Activated CD8-positive, alpha-beta memory T cell treated with anti-CD3 and anti-CD28 coated beads, Interleukin-2, amount 50 U/mL, for 24 hours (primary cell): ENCODE results near the gene P2RX5.
"Not testable (repeated sequence)": the region's sequence is repeated elsewhere in the genome, so short reads cannot be mapped to it uniquely, and the experiment has no call there.

ENCODE experiments used
- DNase-seq: peaks from one replicate; pipeline ENCODE4 v3.0.0-alpha.2; 2020; ENCODE audit errors: extremely low read depth

Gene P2RX5

DNA sequence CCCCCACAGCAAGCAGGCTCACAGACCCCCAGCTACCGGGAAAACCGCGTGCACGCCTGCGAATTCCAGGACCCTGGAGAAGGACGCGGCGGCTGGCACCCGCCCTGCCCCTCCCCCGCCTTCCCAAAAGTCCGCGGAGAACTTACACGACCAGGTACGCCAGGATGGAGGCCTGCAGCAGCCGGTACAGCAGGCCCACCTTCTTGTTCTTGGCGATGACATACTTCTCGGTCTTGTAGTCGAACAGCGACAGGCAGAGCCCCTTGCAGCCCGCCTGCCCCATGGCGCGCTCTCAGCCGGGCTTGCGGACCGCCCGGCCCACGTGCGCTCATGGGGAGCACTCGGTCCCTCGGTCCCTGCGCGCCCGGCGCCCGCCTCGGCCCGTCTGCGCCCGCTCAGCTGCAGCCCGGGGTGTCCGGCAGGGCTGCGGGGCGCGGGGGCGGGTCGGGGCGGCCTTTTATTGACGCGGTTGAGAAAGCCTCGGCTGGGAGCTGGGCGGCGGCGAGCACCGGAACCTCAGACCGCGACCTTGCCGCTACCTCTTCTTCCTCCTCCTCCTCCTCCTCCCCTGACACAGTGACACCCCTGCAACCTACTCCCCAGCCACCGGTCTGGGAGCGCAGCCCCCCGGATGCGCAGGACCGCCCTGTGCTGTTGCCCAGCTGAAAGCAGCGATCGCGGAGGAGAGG, at the start of gene P2RX5:
P2RX5 (minus strand) TSS at position 433 of the 689 bp plus-strand sequence; CDS start at position 283, 150 bp downstream.
- no peak for DNase-seq

DNA sequence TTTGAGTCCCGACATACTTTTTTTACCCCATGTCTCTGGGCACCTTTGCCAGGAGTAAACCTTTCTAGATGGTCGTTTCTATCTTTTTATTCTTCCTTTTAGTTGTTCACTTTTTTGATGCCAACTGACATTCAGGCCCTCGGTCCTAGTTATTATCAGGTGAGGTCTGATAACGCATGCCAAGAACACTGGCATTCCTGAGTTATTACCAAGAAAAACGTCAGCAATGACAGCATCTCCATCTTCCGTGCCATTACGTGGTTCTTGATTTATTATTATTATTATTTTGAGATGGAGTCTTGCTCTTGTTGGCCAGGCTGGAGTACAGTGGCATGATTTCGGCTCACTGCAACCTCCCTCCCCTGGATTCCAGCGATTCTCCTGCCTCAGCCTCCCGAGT, 49.1 kb upstream of the P2RX5 start:
- no peak for DNase-seq

GRCh38 chr17:3744014-3744413, 48.1 kb upstream of the P2RX5 start:
- no peak for DNase-seq

DNA sequence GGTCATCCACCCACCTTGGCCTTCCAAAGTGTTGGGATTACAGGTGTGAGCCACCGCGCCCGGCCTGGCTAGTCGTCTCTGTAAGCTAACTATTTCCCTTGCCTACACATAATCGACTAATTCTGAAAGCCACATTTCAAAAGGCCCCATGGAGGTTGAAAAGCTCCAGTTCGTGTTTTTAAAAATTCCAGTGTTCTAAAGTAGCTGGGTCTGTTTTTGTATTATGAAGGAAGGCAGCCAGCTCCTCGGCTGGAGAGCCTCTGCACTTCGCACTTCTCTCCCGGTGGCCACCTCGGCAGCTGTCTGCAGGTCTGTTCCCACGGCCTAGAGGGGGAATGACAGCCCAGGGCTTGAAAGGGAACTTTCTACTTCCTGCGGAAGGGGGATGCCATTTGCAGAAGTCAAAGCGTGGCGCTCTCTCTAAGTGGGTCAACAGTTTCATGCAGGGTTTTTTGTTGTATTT, 44.7 kb upstream of the P2RX5 start:
- no peak for DNase-seq

DNA sequence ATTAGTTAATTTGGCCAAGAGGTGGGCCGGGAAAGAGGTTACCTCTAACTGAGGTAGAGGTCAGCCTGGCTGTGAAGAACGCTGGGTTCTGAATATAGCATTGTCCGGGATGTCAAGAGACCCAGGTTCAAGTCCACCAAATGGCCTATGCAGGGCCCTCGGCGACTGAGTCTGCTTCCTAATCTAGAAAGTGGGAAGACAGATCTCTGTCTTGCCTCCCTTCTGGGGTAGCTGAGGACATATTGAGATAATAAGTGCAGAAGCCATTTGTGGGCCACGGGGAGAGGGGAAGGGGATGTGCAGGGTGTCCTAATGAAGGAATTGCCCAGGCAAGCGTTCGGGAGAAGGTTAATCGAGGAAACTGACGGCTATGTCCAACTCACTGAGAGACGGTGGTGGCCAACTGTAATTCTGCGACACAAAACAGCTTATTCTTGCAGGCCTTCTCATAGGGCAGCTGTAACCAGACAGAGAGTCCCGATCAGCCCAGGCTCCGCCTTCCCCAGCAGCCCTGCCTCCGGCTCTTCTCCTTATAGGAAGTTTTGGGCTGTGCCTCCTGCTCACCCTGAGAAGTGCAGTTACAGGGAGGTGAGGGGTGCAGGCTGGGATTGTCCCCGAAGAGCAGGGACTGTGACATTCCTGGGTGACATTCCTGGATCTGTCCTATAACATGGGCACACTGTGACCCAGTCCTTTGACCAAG, 43.6 kb upstream of the P2RX5 start:
- DNase-seq, result no peak

GRCh38 chr17:3738562-3739295, 42.8 kb upstream of the P2RX5 start:
- DNase-seq, result peak; percentile 37

- no peak for DNase-seq
Measured at GRCh38 chr17:3735515-3735914, 39.6 kb upstream of the P2RX5 start.

GRCh38 chr17:3734911-3735276, 38.9 kb upstream of the P2RX5 start:
- not testable (repeated sequence) for DNase-seq

GRCh38 chr17:3732210-3732621, 36.3 kb upstream of the P2RX5 start:
- no peak for DNase-seq

DNA sequence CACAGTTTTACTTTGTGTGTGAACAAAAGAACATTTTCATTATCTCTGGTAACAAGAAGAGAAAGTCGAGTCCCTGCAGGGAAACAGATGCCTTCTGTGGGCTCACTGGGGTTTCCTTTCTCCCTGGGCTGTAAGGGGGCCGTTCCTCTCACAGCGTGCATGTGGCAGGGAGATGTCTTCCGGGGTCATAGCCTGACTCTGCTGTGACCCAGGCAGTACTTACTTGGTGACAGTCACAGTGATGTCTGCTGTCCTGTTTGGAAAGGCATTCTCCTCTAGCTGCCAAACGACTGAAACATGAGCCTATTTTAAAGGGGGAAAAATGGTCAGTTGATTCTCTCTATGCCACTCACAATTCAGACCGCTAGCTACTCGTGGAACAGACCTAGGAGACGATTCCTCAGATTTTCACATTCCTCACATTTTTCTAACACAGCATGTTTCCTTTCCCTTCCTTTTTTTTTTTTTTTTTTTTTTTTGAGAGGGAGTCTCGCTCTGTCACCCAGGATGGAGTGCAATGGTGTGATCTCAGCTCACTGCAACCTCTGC, 35.0 kb upstream of the P2RX5 start:
- no peak for DNase-seq

DNA sequence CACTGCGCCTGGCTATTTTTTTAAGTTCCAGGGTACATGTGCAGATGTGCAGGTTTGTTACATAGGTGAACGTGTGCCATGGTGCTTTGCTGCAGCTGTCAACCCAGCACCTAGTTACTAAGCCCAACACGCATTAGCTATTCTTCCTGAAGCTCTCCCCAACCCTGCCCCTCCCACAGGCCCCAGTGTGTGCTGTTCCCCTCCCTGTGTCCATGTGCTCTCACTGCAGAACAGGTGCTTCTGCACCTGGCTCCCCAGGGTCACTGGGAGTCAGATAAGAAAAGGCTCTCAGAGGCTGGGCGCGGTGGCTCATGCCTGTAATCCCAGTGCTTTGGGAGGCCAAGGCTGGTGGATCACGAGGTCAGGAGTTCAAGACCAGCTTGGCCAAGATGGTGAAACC, 33.9 kb upstream of the P2RX5 start:
- no peak for DNase-seq

- not testable (repeated sequence) for DNase-seq
Measured at GRCh38 chr17:3728099-3728498, 32.1 kb upstream of the P2RX5 start.

- DNase-seq, result no peak
Measured at GRCh38 chr17:3727041-3727440, 31.1 kb upstream of the P2RX5 start.

DNA sequence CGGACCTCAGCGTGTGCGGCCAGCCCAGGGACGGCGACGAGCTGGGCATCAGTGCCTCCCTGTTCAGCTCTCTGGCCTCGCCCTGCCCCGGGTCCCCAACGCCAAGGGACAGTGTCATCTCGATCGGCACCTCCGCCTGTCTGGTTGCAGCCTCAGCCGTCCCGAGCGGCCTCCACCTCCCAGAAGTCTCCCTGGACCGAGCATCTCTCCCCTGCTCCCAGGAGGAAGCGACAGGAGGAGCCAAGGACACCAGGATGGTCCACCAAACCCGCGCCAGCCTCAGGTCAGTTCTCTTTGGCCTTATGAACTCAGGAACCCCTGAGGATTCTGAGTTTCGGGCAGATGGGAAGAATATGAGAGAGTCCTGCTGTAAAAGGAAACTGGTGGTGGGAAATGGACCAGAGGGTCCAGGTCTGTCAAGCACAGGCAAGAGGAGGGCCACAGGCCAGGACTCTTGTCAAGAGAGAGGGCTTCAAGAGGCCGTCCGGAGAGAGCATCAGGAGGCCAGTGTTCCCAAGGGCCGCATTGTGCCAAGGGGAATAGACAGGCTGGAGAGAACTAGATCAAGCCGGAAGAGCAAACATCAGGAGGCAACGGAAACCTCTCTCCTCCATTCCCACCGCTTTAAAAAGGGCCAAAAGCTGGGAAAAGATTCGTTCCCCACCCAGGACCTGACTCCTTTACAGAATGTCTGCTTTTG, 28.6 kb upstream of the P2RX5 start:
- DNase-seq, result no peak

GRCh38 chr17:3723556-3724377, 27.8 kb upstream of the P2RX5 start, which contains the start of gene HASPIN:
TSS of gene HASPIN (plus strand) at chr17:3723903. CDS start at chr17:3723936, 33 bp downstream.
- peak; percentile 78 for DNase-seq

- DNase-seq, result no peak
Measured at GRCh38 chr17:3723188-3723555, 27.2 kb upstream of the P2RX5 start.

GRCh38 chr17:3722716-3723115, 26.8 kb upstream of the P2RX5 start:
- DNase-seq, result no peak

GRCh38 chr17:3719265-3719664, 23.3 kb upstream of the P2RX5 start:
- DNase-seq, result no peak

DNA sequence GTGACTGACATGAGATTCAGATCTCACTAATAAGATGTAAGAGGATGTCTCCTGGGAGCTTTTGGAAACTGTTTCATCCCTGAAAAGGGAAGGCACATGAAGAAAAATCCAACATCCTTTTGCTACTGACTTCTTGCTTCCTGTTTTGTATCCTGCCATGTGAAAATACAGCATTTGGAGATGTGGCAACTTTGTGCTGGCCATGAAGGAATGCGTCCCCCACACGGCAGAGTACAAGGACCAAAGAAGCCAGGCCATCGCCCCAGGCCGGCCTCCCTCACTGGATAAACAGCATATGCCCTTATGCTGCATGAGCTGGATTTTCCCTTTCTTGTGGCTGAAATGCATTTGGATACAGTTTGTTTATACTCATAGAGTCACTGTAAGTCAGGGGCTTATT, 22.2 kb upstream of the P2RX5 start:
- no peak for DNase-seq

GRCh38 chr17:3715296-3715695, 19.3 kb upstream of the P2RX5 start:
- DNase-seq, result no peak
